HepG2 (cell line): ENCODE results near the gene PXMP4. TPM values are rescaled to one million over a fixed set of nuclear protein-coding genes. Genes with fewer than 3 reads are reported as not detected.

Source experiments
- DNMT3B ChIP-seq: conservative IDR thresholded peaks from 2 replicates; pipeline ENCODE4 v1.6.1; 2016; ENCODE audit warnings: missing biosample characterization, control low read depth
- EEA1 ChIP-seq: sonication (generic); formaldehyde crosslinking; IDR thresholded peaks from 2 replicates; pipeline ENCODE4 v1.5.1; 2020; ENCODE audit warnings: mild to moderate bottlenecking, missing genetic modification reagents, borderline replicate concordance
- FIP1L1 ChIP-seq: fragments of 200-400 bp; formaldehyde crosslinking; IDR thresholded peaks from 2 replicates; pipeline ENCODE4 v1.6.1; 2018; ENCODE audit warnings: low read depth, mild to moderate bottlenecking, low read length, moderate library complexity, borderline replicate concordance; ENCODE audit not compliant: insufficient read depth
- GATA4 ChIP-seq: sonication (generic); IDR thresholded peaks from 2 replicates; pipeline ENCODE4 v1.6.1; 2016; ENCODE audit warnings: antibody characterized with exemption, low read depth, borderline replicate concordance
- GPN1 ChIP-seq: sonication (generic); formaldehyde crosslinking; IDR thresholded peaks from 2 replicates; pipeline ENCODE4 v1.5.1; 2020; ENCODE audit warnings: missing genetic modification reagents, borderline replicate concordance
- IKZF1 ChIP-seq: fragments of 450-650 bp; IDR thresholded peaks from 2 replicates; pipeline ENCODE4 v1.7.1; 2016
- MIER2 ChIP-seq: IDR thresholded peaks from 2 replicates; pipeline ENCODE4 v1.6.1; 2016; ENCODE audit warnings: missing biosample characterization, missing genetic modification reagents
- MTF2 ChIP-seq: sonication (generic); formaldehyde crosslinking; IDR thresholded peaks from 2 replicates; pipeline ENCODE4 v1.5.0; 2020; ENCODE audit warnings: missing genetic modification reagents, borderline replicate concordance
- MYNN ChIP-seq: sonication (generic); formaldehyde crosslinking; IDR thresholded peaks from 2 replicates; pipeline ENCODE4 v1.4.0; 2020; ENCODE audit warnings: mild to moderate bottlenecking, low read depth, missing genetic modification reagents
- NFE2 ChIP-seq: sonication (generic); formaldehyde crosslinking; IDR thresholded peaks from 2 replicates; pipeline ENCODE4 v1.4.0; 2020; ENCODE audit warnings: missing genetic modification reagents
- NFIB ChIP-seq: sonication (generic); formaldehyde crosslinking; IDR thresholded peaks from 2 replicates; pipeline ENCODE4 v1.9.0; 2021; ENCODE audit warnings: missing genetic modification reagents, mild to moderate bottlenecking, borderline replicate concordance
- POLR2AphosphoS2 ChIP-seq: IDR thresholded peaks from 2 replicates; pipeline ENCODE4 v1.6.1; 2011; ENCODE audit warnings: low read depth, low read length, improper control_type of control experiment
- PPARG ChIP-seq: conservative IDR thresholded peaks from 2 replicates; pipeline ENCODE4 v1.6.1; 2016; ENCODE audit warnings: missing biosample characterization, missing genetic modification reagents
- RORA ChIP-seq: sonication (generic); formaldehyde crosslinking; IDR thresholded peaks from 2 replicates; pipeline ENCODE4 v1.5.0; 2020; ENCODE audit warnings: mild to moderate bottlenecking, missing genetic modification reagents, moderate library complexity
- SMAD1 ChIP-seq: sonication (generic); formaldehyde crosslinking; IDR thresholded peaks from 2 replicates; pipeline ENCODE4 v1.4.0; 2020; ENCODE audit warnings: missing genetic modification reagents, low read depth, mild to moderate bottlenecking, borderline replicate concordance
- SNAI1 ChIP-seq: sonication (generic); formaldehyde crosslinking; IDR thresholded peaks from 2 replicates; pipeline ENCODE4 v1.5.0; 2020; ENCODE audit warnings: mild to moderate bottlenecking, missing genetic modification reagents, borderline replicate concordance
- TCF7L2 ChIP-seq: IDR thresholded peaks from 2 replicates; pipeline ENCODE4 v1.6.1; 2011; ENCODE audit warnings: mild to moderate bottlenecking, low read depth, low read length, moderate library complexity
- TSC22D2 ChIP-seq: sonication (generic); formaldehyde crosslinking; IDR thresholded peaks from 2 replicates; pipeline ENCODE4 v1.5.1; 2020; ENCODE audit warnings: missing genetic modification reagents, mild to moderate bottlenecking, borderline replicate concordance
- XBP1 ChIP-seq: sonication (generic); formaldehyde crosslinking; IDR thresholded peaks from 2 replicates; pipeline ENCODE4 v1.5.0; 2020; ENCODE audit warnings: missing genetic modification reagents
- ZKSCAN5 ChIP-seq: sonication (generic); formaldehyde crosslinking; IDR thresholded peaks from 2 replicates; pipeline ENCODE4 v1.5.1; 2020; ENCODE audit warnings: mild to moderate bottlenecking, missing genetic modification reagents
- ZNF282 ChIP-seq: fragments of 450-650 bp; IDR thresholded peaks from 2 replicates; pipeline ENCODE4 v1.6.1; 2018; ENCODE audit not compliant: partially characterized antibody
- ZNF619 ChIP-seq: sonication (generic); formaldehyde crosslinking; IDR thresholded peaks from 2 replicates; pipeline ENCODE4 v1.4.0; 2020; ENCODE audit warnings: mild to moderate bottlenecking, missing genetic modification reagents
- ZNF660 ChIP-seq: sonication (generic); formaldehyde crosslinking; IDR thresholded peaks from 2 replicates; pipeline ENCODE4 v1.5.1; 2020; ENCODE audit warnings: mild to moderate bottlenecking, low read depth, missing genetic modification reagents, borderline replicate concordance
- polyA plus RNA-seq, 8 experiments: library from polyadenylated mRNA; depleted of rRNA in 3 of 8; stranded (reverse) in 7 of 8; unstranded in 1 of 8; fragments of >200 nt; fragmentation: Illumina TruSeq in 4 of 8; extraction: Trizol in 4 of 8; gene quantifications; 2 replicates each; pipeline versions ENCODE4 v1.2.1 to v1.2.3, GENCODE V29; 2011 to 2016; ENCODE audit warnings: low read depth in 4 of 8, missing spikeins in 1 of 8, mixed read lengths in 1 of 8; ENCODE audit not compliant: insufficient read depth in 1 of 8
- total RNA-seq, 5 experiments: library from RNA; depleted of rRNA; stranded (reverse); fragments of >200 nt; fragmentation: Illumina TruSeq; extraction: Trizol; gene quantifications; 2 replicates each; pipeline ENCODE4 v1.2.3, GENCODE V29; 2016; ENCODE audit warnings: low read depth in 1 of 5
- TF ChIP-seq, protein P1 (sequence below): IDR thresholded peaks from 2 replicates; pipeline ENCODE4 v1.6.1; 2018; ENCODE audit warnings: missing genetic modification reagents, mild to moderate bottlenecking, missing compliant biosample characterization
- TF ChIP-seq, protein P2 (sequence below): sonication (generic); formaldehyde crosslinking; IDR thresholded peaks from 2 replicates; pipeline ENCODE4 v1.5.0; 2020; ENCODE audit warnings: missing genetic modification reagents, mild to moderate bottlenecking, borderline replicate concordance

The PXMP4 gene
- total and polyA plus RNA-seq, 2 of the 13 experiments (the other 11 are each of a cell fraction or from before 2014, with no cell fraction given), result not detected

DNA sequence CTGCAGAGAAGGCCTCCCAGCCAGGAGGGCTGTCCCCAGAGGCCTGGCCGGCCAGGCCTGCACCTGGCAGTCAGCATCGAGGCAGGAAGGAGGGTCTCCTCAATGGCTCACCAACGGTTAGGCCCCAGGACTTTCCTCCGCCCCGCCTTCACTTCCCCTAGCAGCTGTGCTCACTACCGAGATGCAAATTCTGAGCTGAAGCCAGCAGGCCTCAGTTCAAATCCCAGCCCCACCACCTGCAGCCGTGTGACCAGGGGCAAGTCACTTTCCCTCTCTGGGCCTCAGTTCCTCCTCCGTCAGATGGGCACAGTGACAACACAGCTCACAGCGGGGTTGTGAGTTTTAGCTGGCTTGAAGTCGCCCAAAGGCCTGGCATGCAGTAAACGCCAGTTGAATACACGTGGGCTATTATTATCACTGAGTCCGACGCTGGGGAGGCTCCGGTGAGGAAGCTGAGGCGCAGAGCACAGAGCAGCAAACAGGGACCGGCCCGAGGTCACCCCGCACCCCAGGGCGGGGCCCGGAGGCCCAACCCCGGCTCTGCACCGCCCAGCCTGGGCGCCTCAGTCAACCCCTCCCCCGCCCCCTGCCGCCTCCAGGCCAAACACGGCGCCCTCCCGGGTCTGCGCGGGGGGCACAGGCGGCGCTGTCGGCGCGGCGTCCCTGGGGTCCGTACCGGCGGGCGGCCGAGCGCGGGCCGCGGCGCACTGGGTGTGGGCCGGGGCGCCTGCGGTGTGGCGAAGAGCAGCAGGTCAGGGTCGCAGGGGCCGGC, 34.6 kb downstream of the PXMP4 start (continued):
- TF ChIP-seq, protein P1, sequence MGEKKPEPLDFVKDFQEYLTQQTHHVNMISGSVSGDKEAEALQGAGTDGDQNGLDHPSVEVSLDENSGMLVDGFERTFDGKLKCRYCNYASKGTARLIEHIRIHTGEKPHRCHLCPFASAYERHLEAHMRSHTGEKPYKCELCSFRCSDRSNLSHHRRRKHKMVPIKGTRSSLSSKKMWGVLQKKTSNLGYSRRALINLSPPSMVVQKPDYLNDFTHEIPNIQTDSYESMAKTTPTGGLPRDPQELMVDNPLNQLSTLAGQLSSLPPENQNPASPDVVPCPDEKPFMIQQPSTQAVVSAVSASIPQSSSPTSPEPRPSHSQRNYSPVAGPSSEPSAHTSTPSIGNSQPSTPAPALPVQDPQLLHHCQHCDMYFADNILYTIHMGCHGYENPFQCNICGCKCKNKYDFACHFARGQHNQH (CRISPR knock-in tag), result no peak
- TF ChIP-seq, protein P2, sequence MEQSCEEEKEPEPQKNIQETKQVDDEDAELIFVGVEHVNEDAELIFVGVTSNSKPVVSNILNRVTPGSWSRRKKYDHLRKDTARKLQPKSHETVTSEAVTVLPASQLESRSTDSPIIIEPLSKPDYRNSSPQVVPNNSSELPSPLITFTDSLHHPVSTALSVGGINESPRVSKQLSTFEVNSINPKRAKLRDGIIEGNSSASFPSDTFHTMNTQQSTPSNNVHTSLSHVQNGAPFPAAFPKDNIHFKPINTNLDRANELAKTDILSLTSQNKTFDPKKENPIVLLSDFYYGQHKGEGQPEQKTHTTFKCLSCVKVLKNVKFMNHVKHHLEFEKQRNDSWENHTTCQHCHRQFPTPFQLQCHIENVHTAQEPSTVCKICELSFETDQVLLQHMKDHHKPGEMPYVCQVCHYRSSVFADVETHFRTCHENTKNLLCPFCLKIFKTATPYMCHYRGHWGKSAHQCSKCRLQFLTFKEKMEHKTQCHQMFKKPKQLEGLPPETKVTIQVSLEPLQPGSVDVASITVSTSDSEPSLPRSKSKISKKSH (CRISPR knock-in tag), result 0 out of 2 replicates have a peak, but pooled peaks have one; percentile 75
- TF ChIP-seq GATA4, result no peak
- TF ChIP-seq DNMT3B (CRISPR knock-in tag), result 0 out of 2 replicates have a peak, but pooled peaks have one; percentile 45
- no peak for TF ChIP-seq ZNF619 (CRISPR knock-in tag)
- TF ChIP-seq FIP1L1, result no peak
- no peak for TF ChIP-seq MTF2 (CRISPR knock-in tag)
- TF ChIP-seq NFIB, result no peak
- TF ChIP-seq ZNF660 (CRISPR knock-in tag), result no peak
- no peak for TF ChIP-seq ZNF282
- TF ChIP-seq POLR2AphosphoS2, result no peak
- no peak; the same call in 1 of the 2 replicates for TF ChIP-seq SMAD1 (CRISPR knock-in tag)
- TF ChIP-seq GPN1 (CRISPR knock-in tag), result no peak; the same call in none of the 2 replicates
- no peak for TF ChIP-seq XBP1
- no peak for TF ChIP-seq SNAI1 (CRISPR knock-in tag)
- TF ChIP-seq NFE2, result no peak
- no peak for TF ChIP-seq IKZF1
- no peak for TF ChIP-seq ZKSCAN5
- TF ChIP-seq MYNN (CRISPR knock-in tag), result 0 out of 2 replicates have a peak, but pooled peaks have one; percentile 36
- TF ChIP-seq TSC22D2 (CRISPR knock-in tag), result no peak
- no peak for TF ChIP-seq PPARG (CRISPR knock-in tag)
- no peak for TF ChIP-seq EEA1 (CRISPR knock-in tag)
- no peak for TF ChIP-seq RORA (CRISPR knock-in tag)
- TF ChIP-seq MIER2 (CRISPR knock-in tag), result no peak; the same call in 1 of the 2 replicates
- no peak for TF ChIP-seq TCF7L2
